Panc1 (cell line): ENCODE data around the gene KRT10. TPM values are rescaled to one million over a fixed set of nuclear protein-coding genes. Genes with fewer than 3 reads are reported as not detected.

Experiments used
- ATAC-seq: fragments of 200-7000 bp; cut with Tn5 transposase; 2 replicates; pipeline ENCODE4 v1.9.1; 2020; ENCODE audit warnings: mild to moderate bottlenecking, moderate library complexity
- BruUV-seq: library from RNA; stranded (reverse); fragments of 400-500 nt; replicated peaks from 2 replicates; lab custom pipeline; 2021; lab: Mats Ljungman, UMichigan
- CTCF ChIA-PET: fragments of 300-600 bp; sonication (Branson Sonifier 250); formaldehyde crosslinking; loops from one replicate; lab custom pipeline; 2022; ENCODE audit warnings: antibody characterized with exemption; lab: Charles Lee
- POLR2A ChIA-PET: fragments of 300-600 bp; sonication (Branson Sonifier 250); formaldehyde crosslinking; loops from one replicate; lab custom pipeline; 2022; ENCODE audit warnings: antibody characterized with exemption; lab: Charles Lee
- DNase-seq: peaks from one replicate; pipeline ENCODE4 v3.0.0-alpha.2; 2010; ENCODE audit warnings: low read depth, low spot score
- H3K27ac ChIP-seq: 2 replicates; pipeline ENCODE4 v1.5.1; 2011; ENCODE audit warnings: mild to moderate bottlenecking, low read length, inconsistent platforms
- H3K27me3 ChIP-seq: fragments of 200-500 bp; sonication (Bioruptor generic); 2 replicates; pipeline ENCODE4 v1.6.0; 2014; ENCODE audit warnings: low read length, inconsistent platforms; ENCODE audit not compliant: control insufficient read depth, insufficient read depth
- H3K36me3 ChIP-seq: fragments of 200-500 bp; sonication (Bioruptor generic); 2 replicates; pipeline ENCODE4 v1.5.1; 2014; ENCODE audit warnings: inconsistent platforms, mild to moderate bottlenecking, low read length, moderate library complexity; ENCODE audit not compliant: control insufficient read depth, insufficient read depth
- H3K4me1 ChIP-seq: 2 replicates; pipeline ENCODE4 v1.5.1; 2011; ENCODE audit warnings: inconsistent platforms, mild to moderate bottlenecking, low read length, moderate library complexity; ENCODE audit not compliant: control insufficient read depth, insufficient read depth
- H3K4me3 ChIP-seq, 2 experiments: 2 replicates each; pipeline ENCODE4 v1.5.1; 2011 to 2012; ENCODE audit warnings: low read depth in 2 of 2, low read length in 2 of 2, mild to moderate bottlenecking in 2 of 2, inconsistent platforms in 1 of 2, moderate library complexity in 1 of 2
- H3K9me3 ChIP-seq: fragments of 200-500 bp; sonication (Bioruptor generic); 2 replicates; pipeline ENCODE4 v1.5.1; 2014; ENCODE audit warnings: low read depth, mild to moderate bottlenecking, inconsistent platforms, low read length, moderate library complexity; ENCODE audit not compliant: control insufficient read depth, insufficient read depth
- POLR2AphosphoS5 ChIP-seq: IDR thresholded peaks from 2 replicates; pipeline ENCODE4 v1.6.1; 2012; ENCODE audit warnings: mild to moderate bottlenecking, low read depth, low read length, moderate library complexity
- REST ChIP-seq, 2 experiments: IDR thresholded peaks; 2 replicates each; pipeline ENCODE4 v1.6.1; 2011 to 2012; ENCODE audit warnings: low read depth in 2 of 2, control low read depth in 1 of 2, low read length in 1 of 2, mild to moderate bottlenecking in 1 of 2, moderate library complexity in 1 of 2; ENCODE audit not compliant: insufficient read depth in 1 of 2
- SIN3A ChIP-seq: IDR thresholded peaks from 2 replicates; pipeline ENCODE4 v1.6.1; 2012; ENCODE audit warnings: low read depth, mild to moderate bottlenecking, low read length, moderate library complexity, borderline replicate concordance; ENCODE audit not compliant: insufficient read depth
- TCF7L2 ChIP-seq: IDR thresholded peaks from 2 replicates; pipeline ENCODE4 v1.6.1; 2011; ENCODE audit warnings: mild to moderate bottlenecking, low read depth, low read length, inconsistent platforms
- in situ Hi-C: cut with HindIII; loops from 2 replicates; pipeline ENCODE4 v1.10.0; 2016; ENCODE audit warnings: low sequenced_read_pairs, low pct_unique_long_range_greater_than_20kb
- intact Hi-C: fragments of 100-400 bp; cut with micrococcal nuclease; formaldehyde crosslinking; loops from one replicate; pipeline ENCODE4 v1.10.0; 2022; ENCODE audit not compliant: unreplicated experiment
- total RNA-seq: library from RNA; stranded (reverse); gene quantifications from one replicate; pipeline ENCODE4 v1.2.1, GENCODE V29; 2021; ENCODE audit not compliant: unreplicated experiment
- TF ChIP-seq, protein P1 (sequence below): fragments of 450-650 bp; IDR thresholded peaks from 2 replicates; pipeline ENCODE4 v1.5.1; 2017; ENCODE audit warnings: mild to moderate bottlenecking

KRT10 gene
- total RNA-seq, 1 experiment from 2014 or later: 70.8 TPM

DNA sequence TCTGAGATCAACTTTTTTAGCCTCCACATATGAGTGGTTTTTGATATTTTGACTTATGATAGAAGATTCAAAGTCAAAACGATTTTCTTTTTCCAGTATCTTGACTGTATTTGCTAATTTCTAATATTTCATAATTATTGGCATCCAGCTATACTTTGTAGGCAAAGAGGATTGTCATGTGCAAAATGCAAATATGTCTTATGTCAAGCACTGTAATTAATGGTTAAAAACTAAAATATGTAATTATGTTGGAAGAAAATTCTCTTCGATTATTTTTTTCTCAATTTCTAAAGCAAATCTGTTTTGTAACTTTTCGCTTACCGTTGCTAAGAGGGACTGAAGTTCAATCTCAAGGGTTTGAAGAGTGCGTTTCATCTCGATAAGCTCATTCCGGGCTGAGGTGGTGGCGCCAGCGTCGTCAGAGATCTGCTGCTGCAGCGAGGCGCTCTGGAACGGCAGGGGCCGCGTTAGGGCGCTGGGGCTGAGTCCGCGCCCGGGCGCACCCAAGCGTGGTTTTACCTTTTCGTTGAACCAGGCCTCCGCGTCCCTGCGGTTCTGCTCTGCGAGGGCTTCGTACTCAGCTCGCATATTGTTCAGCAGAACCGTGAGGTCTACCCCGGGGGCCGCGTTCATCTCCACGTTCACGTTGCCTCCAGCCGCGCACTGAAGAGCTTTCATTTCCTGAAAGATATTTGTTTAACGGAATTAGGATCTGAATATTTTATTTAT lies 43.1 kb downstream of the KRT10 start:
- Histone ChIP-seq H3K36me3 (no peaks in the 10 kb centered on the region), H3K4me1 (no peaks in the 10 kb centered on the region), H3K27me3 (peaks cover 9% of the 10 kb centered on the region), H3K27ac (no peak overlapping the region), H3K4me3 (no peak overlapping the region), H3K9me3 (no peaks in the 10 kb centered on the region)
- DNase-seq (no peak), ATAC-seq (no peak)
- POLR2A ChIA-PET: no interaction called here
- intact Hi-C loops (no loop called here), in situ Hi-C loops (no loop called here)
- TF ChIP-seq TCF7L2 (no peak), SIN3A (no peak), POLR2AphosphoS5 (no peak)
- TF ChIP-seq, protein P1, sequence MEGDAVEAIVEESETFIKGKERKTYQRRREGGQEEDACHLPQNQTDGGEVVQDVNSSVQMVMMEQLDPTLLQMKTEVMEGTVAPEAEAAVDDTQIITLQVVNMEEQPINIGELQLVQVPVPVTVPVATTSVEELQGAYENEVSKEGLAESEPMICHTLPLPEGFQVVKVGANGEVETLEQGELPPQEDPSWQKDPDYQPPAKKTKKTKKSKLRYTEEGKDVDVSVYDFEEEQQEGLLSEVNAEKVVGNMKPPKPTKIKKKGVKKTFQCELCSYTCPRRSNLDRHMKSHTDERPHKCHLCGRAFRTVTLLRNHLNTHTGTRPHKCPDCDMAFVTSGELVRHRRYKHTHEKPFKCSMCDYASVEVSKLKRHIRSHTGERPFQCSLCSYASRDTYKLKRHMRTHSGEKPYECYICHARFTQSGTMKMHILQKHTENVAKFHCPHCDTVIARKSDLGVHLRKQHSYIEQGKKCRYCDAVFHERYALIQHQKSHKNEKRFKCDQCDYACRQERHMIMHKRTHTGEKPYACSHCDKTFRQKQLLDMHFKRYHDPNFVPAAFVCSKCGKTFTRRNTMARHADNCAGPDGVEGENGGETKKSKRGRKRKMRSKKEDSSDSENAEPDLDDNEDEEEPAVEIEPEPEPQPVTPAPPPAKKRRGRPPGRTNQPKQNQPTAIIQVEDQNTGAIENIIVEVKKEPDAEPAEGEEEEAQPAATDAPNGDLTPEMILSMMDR: no peak
- no TSS peak for BruUV-seq
- CTCF ChIA-PET: no interaction called here

- TF ChIP-seq REST (IDR thresholded peaks at IDR 0.05; ENCODE audit: insufficient read depth in 1 of 2, low read depth in 2 of 2, low read length in 1 of 2) (no peak), SIN3A (no peak), POLR2AphosphoS5 (no peak), TCF7L2 (no peak)
- TF ChIP-seq, protein P1: no peak
- ChIA-PET CTCF (no interaction called here), POLR2A (no interaction called here)
- no peak for ATAC-seq
- in situ Hi-C loops: no loop called here
- Histone ChIP-seq H3K27me3 (peaks cover 13% of the 10 kb centered on the region), H3K36me3 (no peaks in the 10 kb centered on the region), H3K27ac (no peak overlapping the region), H3K9me3 (no peaks in the 10 kb centered on the region), H3K4me1 (no peaks in the 10 kb centered on the region), H3K4me3 (no peak overlapping the region)
- intact Hi-C loops: no loop called here
- no peak for DNase-seq
- BruUV-seq: no TSS peak
Measured at GRCh38 chr17:40778461-40778860, 44.0 kb downstream of the KRT10 start.
